IMR-90 (cell line): Measurements from ENCODE around the gene ZNF625.

Experiments
- SMC3 ChIP-seq: fragments of 150-350 bp; IDR thresholded peaks from 2 replicates; pipeline ENCODE4 v1.6.1; 2016; ENCODE audit warnings: low read depth, mild to moderate bottlenecking, antibody characterized with exemption, low read length, moderate library complexity
- TF ChIP-seq, protein P1 (sequence below): conservative IDR thresholded peaks from 2 replicates; pipeline ENCODE4 v1.5.1; 2012; ENCODE audit warnings: mild to moderate bottlenecking, low read depth, low read length, improper control_type of control experiment

DNA sequence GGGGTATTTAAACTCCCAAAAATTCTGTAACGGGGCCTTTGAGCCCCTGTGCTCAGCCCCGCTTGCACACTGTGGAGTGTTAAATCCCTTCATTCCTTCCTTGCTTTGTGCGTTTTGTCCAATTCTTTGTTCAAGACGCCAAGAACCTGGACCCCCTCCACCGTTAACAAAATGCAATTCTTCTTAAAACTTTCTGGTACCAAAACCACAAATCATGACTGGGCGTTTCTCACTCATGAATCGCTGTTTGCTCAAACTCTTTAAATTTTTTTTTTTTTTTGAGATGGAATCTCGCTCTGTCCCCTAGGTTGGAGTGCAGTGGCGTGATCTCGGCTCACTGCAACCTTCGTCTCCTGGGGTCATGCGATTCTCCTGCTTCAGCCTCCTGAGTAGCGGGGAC, 17.3 kb downstream of the ZNF625 start:
- TF ChIP-seq, protein P1, sequence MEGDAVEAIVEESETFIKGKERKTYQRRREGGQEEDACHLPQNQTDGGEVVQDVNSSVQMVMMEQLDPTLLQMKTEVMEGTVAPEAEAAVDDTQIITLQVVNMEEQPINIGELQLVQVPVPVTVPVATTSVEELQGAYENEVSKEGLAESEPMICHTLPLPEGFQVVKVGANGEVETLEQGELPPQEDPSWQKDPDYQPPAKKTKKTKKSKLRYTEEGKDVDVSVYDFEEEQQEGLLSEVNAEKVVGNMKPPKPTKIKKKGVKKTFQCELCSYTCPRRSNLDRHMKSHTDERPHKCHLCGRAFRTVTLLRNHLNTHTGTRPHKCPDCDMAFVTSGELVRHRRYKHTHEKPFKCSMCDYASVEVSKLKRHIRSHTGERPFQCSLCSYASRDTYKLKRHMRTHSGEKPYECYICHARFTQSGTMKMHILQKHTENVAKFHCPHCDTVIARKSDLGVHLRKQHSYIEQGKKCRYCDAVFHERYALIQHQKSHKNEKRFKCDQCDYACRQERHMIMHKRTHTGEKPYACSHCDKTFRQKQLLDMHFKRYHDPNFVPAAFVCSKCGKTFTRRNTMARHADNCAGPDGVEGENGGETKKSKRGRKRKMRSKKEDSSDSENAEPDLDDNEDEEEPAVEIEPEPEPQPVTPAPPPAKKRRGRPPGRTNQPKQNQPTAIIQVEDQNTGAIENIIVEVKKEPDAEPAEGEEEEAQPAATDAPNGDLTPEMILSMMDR = no peak
- TF ChIP-seq SMC3 = no peak
